GM23338 (cell line): Measurements from ENCODE around the gene TMEM92.

ENCODE experiments used
- CREB1 ChIP-seq: fragments of 250-450 bp; sonication (Bioruptor Pico); IDR thresholded peaks from 2 replicates; pipeline ENCODE4 v1.5.0; 2020; ENCODE audit warnings: low read depth, mild to moderate bottlenecking, moderate library complexity
- EZH2 ChIP-seq: fragments of 200-600 bp; sonication (generic); IDR thresholded peaks from one replicate; pipeline ENCODE4 v1.8.0; 2017; ENCODE audit warnings: antibody characterized with exemption, mild to moderate bottlenecking, low read depth; ENCODE audit not compliant: unreplicated experiment
- EZH2phosphoT487 ChIP-seq: fragments of 200-600 bp; sonication (generic); IDR thresholded peaks from one replicate; pipeline ENCODE4 v1.8.1; 2018; ENCODE audit warnings: antibody characterized with exemption; ENCODE audit not compliant: unreplicated experiment
- NANOG ChIP-seq: IDR thresholded peaks from 2 replicates; pipeline ENCODE4 v1.6.1; 2016; ENCODE audit warnings: antibody characterized with exemption, borderline replicate concordance
- POLR2AphosphoS5 ChIP-seq: IDR thresholded peaks from 2 replicates; pipeline ENCODE4 v1.6.1; 2016; ENCODE audit warnings: antibody characterized with exemption, low read depth
- REST ChIP-seq: IDR thresholded peaks from one replicate; pipeline ENCODE4 v1.6.1; 2018; ENCODE audit warnings: antibody characterized with exemption; ENCODE audit not compliant: unreplicated experiment
- ZNF331 ChIP-seq: fragments of 250-450 bp; sonication (Bioruptor Pico); IDR thresholded peaks from 2 replicates; pipeline ENCODE4 v1.5.0; 2020; ENCODE audit warnings: low read depth, mild to moderate bottlenecking, moderate library complexity
- TF ChIP-seq, protein P1 (sequence below), 2 experiments: fragments of 200-600 bp in 1 of 2; sonication (generic) in 1 of 2; conservative IDR thresholded peaks; 2 replicates each; pipeline versions ENCODE4 v1.5.1 to v1.6.1; 2016 to 2017; ENCODE audit warnings: antibody characterized with exemption in 2 of 2, low read depth in 2 of 2, mild to moderate bottlenecking in 2 of 2, moderate library complexity in 1 of 2
- TF ChIP-seq, protein P2 (sequence below): IDR thresholded peaks from 2 replicates; pipeline ENCODE4 v1.6.1; 2016; ENCODE audit warnings: antibody characterized with exemption

DNA sequence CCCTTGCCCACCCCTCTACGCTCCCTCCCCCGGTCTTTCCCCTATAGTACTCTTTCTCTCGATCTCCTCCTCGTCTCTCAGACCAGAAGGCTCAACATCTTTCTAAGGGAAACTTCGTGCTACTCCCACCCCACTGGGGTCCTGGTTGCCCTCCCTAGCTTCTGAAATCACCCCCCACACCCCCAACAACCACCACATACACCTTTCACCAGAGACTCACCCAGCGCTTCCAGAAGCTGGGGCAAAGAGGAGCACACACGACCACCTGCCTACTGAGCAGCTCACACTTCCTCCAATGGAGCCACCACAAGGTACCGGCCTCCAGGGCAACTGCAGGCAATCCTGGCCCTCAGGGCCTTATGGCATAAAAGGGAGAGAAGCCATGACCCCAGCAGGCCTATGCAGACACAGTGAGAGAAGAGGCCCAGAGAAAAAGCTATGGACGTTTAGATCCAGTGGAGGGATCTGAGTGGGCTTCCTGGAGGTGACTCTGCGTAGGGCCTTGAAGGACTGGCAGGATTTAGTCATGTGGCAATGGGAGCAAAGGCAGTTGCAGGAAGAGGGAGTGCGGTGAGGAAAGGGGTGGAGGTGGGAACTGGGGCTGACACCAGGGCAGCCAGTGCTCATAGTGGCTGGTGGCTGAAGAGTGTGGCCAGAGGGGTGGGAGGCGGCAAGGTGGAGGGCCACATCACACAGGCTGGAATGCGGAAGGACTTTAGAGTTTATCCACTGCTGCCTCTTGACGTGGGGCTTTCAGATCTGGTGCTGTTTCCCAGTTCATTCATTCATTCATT lies 12.1 kb upstream of the TMEM92 start:
- TF ChIP-seq, protein P1, sequence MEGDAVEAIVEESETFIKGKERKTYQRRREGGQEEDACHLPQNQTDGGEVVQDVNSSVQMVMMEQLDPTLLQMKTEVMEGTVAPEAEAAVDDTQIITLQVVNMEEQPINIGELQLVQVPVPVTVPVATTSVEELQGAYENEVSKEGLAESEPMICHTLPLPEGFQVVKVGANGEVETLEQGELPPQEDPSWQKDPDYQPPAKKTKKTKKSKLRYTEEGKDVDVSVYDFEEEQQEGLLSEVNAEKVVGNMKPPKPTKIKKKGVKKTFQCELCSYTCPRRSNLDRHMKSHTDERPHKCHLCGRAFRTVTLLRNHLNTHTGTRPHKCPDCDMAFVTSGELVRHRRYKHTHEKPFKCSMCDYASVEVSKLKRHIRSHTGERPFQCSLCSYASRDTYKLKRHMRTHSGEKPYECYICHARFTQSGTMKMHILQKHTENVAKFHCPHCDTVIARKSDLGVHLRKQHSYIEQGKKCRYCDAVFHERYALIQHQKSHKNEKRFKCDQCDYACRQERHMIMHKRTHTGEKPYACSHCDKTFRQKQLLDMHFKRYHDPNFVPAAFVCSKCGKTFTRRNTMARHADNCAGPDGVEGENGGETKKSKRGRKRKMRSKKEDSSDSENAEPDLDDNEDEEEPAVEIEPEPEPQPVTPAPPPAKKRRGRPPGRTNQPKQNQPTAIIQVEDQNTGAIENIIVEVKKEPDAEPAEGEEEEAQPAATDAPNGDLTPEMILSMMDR (conservative IDR thresholded peaks at IDR 0.05; ENCODE audit: low read depth in 2 of 2), result no peak
- TF ChIP-seq REST (no peak), CREB1 (CRISPR knock-in tag) (no peak), EZH2 (no peak), POLR2AphosphoS5 (no peak), ZNF331 (CRISPR knock-in tag) (no peak), NANOG (no peak), EZH2phosphoT487 (no peak)
- TF ChIP-seq, protein P2, sequence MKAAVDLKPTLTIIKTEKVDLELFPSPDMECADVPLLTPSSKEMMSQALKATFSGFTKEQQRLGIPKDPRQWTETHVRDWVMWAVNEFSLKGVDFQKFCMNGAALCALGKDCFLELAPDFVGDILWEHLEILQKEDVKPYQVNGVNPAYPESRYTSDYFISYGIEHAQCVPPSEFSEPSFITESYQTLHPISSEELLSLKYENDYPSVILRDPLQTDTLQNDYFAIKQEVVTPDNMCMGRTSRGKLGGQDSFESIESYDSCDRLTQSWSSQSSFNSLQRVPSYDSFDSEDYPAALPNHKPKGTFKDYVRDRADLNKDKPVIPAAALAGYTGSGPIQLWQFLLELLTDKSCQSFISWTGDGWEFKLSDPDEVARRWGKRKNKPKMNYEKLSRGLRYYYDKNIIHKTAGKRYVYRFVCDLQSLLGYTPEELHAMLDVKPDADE, result no peak
